HepG2 (cell line): Measurements from ENCODE around the gene NDUFB6. TPM values are rescaled to one million over a fixed set of nuclear protein-coding genes. Genes with fewer than 3 reads are reported as not detected.
A peak's percentile ranks its signal among the peaks of the same experiment; 100 is the strongest.

ENCODE experiments used
- ATF7-NPFF ChIP-seq: sonication (generic); formaldehyde crosslinking; IDR thresholded peaks from 2 replicates; pipeline ENCODE4 v1.8.1; 2023; ENCODE audit warnings: mild to moderate bottlenecking, low read depth, missing genetic modification reagents, moderate library complexity
- CREB1 ChIP-seq, 2 experiments: fragments of 450-650 bp in 1 of 2; IDR thresholded peaks; 2 replicates each; pipeline ENCODE4 v1.6.1; 2016 to 2017; ENCODE audit warnings: control low read depth in 1 of 2, mild to moderate bottlenecking in 1 of 2, missing compliant biosample characterization in 1 of 2, missing genetic modification characterization in 1 of 2
- FOXP1 ChIP-seq, 2 experiments: fragments of 450-650 bp in 1 of 2; IDR thresholded peaks; 2 replicates each; pipeline ENCODE4 v1.6.1; 2017 to 2018; ENCODE audit warnings: antibody characterized with exemption in 1 of 2
- GABPB1 ChIP-seq: IDR thresholded peaks from 2 replicates; pipeline ENCODE4 v1.6.1; 2016; ENCODE audit warnings: mild to moderate bottlenecking, missing genetic modification reagents, moderate library complexity, missing compliant biosample characterization
- JDP2 ChIP-seq: sonication (generic); formaldehyde crosslinking; IDR thresholded peaks from 2 replicates; pipeline ENCODE4 v1.8.1; 2022; ENCODE audit warnings: missing genetic modification reagents, borderline replicate concordance
- KAT7 ChIP-seq: IDR thresholded peaks from 2 replicates; pipeline ENCODE4 v1.6.1; 2018; ENCODE audit warnings: borderline replicate concordance, missing compliant biosample characterization
- KDM5A ChIP-seq: fragments of 200-600 bp; sonication (generic); IDR thresholded peaks from 2 replicates; pipeline ENCODE4 v1.7.0; 2018; ENCODE audit warnings: antibody characterized with exemption, mild to moderate bottlenecking, low read length, borderline replicate concordance
- KDM6A ChIP-seq: IDR thresholded peaks from 2 replicates; pipeline ENCODE4 v1.6.1; 2016; ENCODE audit warnings: low read depth
- NCOA1 ChIP-seq: sonication (generic); formaldehyde crosslinking; IDR thresholded peaks from 2 replicates; pipeline ENCODE4 v1.9.0; 2021; ENCODE audit warnings: missing genetic modification reagents
- NR2C2 ChIP-seq: sonication (generic); formaldehyde crosslinking; IDR thresholded peaks from 2 replicates; pipeline ENCODE4 v1.4.0; 2020; ENCODE audit warnings: missing genetic modification reagents, mild to moderate bottlenecking, moderate library complexity, borderline replicate concordance
- POLR2A ChIP-seq, 2 experiments: IDR thresholded peaks; 2 replicates each; pipeline ENCODE4 v1.6.1; 2011; ENCODE audit warnings: low read depth in 2 of 2, low read length in 2 of 2, mild to moderate bottlenecking in 1 of 2, moderate library complexity in 1 of 2; ENCODE audit not compliant: insufficient read depth in 1 of 2
- SOX13 ChIP-seq, 3 experiments: fragments of 450-650 bp in 1 of 3; sonication (generic) in 1 of 3; formaldehyde crosslinking in 1 of 3; IDR thresholded peaks in 2 of 3; conservative IDR thresholded peaks in 1 of 3; 2 replicates each; pipeline versions ENCODE4 v1.5.0 to v1.6.1; 2016 to 2020; ENCODE audit warnings: antibody characterized with exemption in 1 of 3, mild to moderate bottlenecking in 1 of 3, missing compliant biosample characterization in 1 of 3, missing genetic modification reagents in 1 of 3, moderate library complexity in 1 of 3
- SP1 ChIP-seq, 2 experiments: fragments of 450-650 bp in 1 of 2; sonication (generic) in 1 of 2; formaldehyde crosslinking in 1 of 2; IDR thresholded peaks; 2 replicates each; pipeline versions ENCODE4 v1.4.0 to v1.6.1; 2016 to 2020; ENCODE audit warnings: missing genetic modification reagents in 1 of 2
- TCF7 ChIP-seq: sonication (generic); IDR thresholded peaks from 2 replicates; pipeline ENCODE4 v1.6.1; 2016; ENCODE audit warnings: antibody characterized with exemption, low read depth
- ZBTB20 ChIP-seq: sonication (generic); formaldehyde crosslinking; IDR thresholded peaks from 2 replicates; pipeline ENCODE4 v1.8.1; 2023; ENCODE audit warnings: missing genetic modification reagents, low read depth, mild to moderate bottlenecking, borderline replicate concordance
- ZNF225 ChIP-seq: sonication (generic); formaldehyde crosslinking; IDR thresholded peaks from 2 replicates; pipeline ENCODE4 v1.4.0; 2020; ENCODE audit warnings: mild to moderate bottlenecking, missing genetic modification reagents
- ZNF256 ChIP-seq: sonication (generic); formaldehyde crosslinking; conservative IDR thresholded peaks from 2 replicates; pipeline ENCODE4 v1.4.0; 2020; ENCODE audit warnings: missing genetic modification reagents
- ZNF350 ChIP-seq: sonication (generic); formaldehyde crosslinking; IDR thresholded peaks from 2 replicates; pipeline ENCODE4 v1.4.0; 2020; ENCODE audit warnings: mild to moderate bottlenecking, low read depth, missing genetic modification reagents, borderline replicate concordance
- ZNF547 ChIP-seq: sonication (generic); formaldehyde crosslinking; IDR thresholded peaks from 2 replicates; pipeline ENCODE4 v1.5.1; 2020; ENCODE audit warnings: mild to moderate bottlenecking, missing genetic modification reagents
- ZNF720 ChIP-seq: sonication (generic); formaldehyde crosslinking; IDR thresholded peaks from 2 replicates; pipeline ENCODE4 v1.4.0; 2020; ENCODE audit warnings: missing genetic modification reagents
- ZNF788 ChIP-seq: sonication (generic); formaldehyde crosslinking; IDR thresholded peaks from 2 replicates; pipeline ENCODE4 v1.5.0; 2020; ENCODE audit warnings: mild to moderate bottlenecking, missing genetic modification reagents, borderline replicate concordance
- polyA plus RNA-seq, 8 experiments: library from polyadenylated mRNA; depleted of rRNA in 3 of 8; stranded (reverse) in 7 of 8; unstranded in 1 of 8; fragments of >200 nt; fragmentation: Illumina TruSeq in 4 of 8; extraction: Trizol in 4 of 8; gene quantifications; 2 replicates each; pipeline versions ENCODE4 v1.2.1 to v1.2.3, GENCODE V29; 2011 to 2016; ENCODE audit warnings: low read depth in 4 of 8, missing spikeins in 1 of 8, mixed read lengths in 1 of 8; ENCODE audit not compliant: insufficient read depth in 1 of 8
- total RNA-seq, 5 experiments: library from RNA; depleted of rRNA; stranded (reverse); fragments of >200 nt; fragmentation: Illumina TruSeq; extraction: Trizol; gene quantifications; 2 replicates each; pipeline ENCODE4 v1.2.3, GENCODE V29; 2016; ENCODE audit warnings: low read depth in 1 of 5
- TF ChIP-seq, protein P1 (sequence below): sonication (generic); formaldehyde crosslinking; IDR thresholded peaks from 2 replicates; pipeline ENCODE4 v1.4.0; 2020; ENCODE audit warnings: missing genetic modification reagents
- TF ChIP-seq, protein P2 (sequence below): sonication (generic); formaldehyde crosslinking; IDR thresholded peaks from 2 replicates; pipeline ENCODE4 v1.4.0; 2020; ENCODE audit warnings: mild to moderate bottlenecking, missing genetic modification reagents
- TF ChIP-seq, protein P3 (sequence below): sonication (generic); formaldehyde crosslinking; IDR thresholded peaks from 2 replicates; pipeline ENCODE4 v1.8.1; 2022; ENCODE audit warnings: mild to moderate bottlenecking, missing genetic modification reagents

NDUFB6 gene
- total and polyA plus RNA-seq, 2 of the 13 experiments (the other 11 are each of a cell fraction or from before 2014, with no cell fraction given) = 31.2 to 81.9 TPM

DNA sequence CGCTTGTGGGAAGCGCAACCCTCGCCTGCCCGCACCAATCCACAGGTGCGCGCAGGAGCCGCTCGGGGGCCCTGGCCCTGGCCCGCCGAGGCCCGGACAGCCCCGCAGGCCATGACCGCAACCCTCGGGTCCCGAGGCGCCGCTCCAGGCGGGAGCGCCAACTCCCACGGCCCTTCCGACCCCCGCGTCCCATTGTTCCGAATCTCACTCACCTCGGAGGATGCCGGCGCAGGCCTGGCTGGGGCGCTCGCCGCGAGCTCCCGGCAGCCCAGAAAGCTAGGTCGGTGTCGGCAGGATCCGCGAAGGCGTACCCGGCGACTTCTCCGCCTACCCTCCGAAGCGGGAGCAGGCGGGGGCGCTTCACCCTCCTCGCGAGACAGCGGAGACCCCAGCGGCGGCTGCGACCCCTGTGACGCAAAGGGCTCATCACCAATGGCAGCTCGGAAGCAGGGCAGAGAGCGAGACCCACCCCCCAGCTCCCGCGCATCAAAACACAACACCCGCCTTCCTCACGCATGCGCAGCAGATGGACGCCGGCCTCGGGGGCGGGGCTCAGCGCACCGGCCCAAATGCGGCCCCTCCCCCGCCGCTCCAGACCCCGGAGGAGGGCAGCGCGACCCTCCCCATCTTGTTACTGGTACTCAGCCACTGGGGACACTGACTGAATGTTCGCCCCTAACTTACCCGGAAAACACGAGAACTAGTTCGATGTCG, 22.2 kb downstream of the NDUFB6 start (continued):
- TF ChIP-seq, protein P1, sequence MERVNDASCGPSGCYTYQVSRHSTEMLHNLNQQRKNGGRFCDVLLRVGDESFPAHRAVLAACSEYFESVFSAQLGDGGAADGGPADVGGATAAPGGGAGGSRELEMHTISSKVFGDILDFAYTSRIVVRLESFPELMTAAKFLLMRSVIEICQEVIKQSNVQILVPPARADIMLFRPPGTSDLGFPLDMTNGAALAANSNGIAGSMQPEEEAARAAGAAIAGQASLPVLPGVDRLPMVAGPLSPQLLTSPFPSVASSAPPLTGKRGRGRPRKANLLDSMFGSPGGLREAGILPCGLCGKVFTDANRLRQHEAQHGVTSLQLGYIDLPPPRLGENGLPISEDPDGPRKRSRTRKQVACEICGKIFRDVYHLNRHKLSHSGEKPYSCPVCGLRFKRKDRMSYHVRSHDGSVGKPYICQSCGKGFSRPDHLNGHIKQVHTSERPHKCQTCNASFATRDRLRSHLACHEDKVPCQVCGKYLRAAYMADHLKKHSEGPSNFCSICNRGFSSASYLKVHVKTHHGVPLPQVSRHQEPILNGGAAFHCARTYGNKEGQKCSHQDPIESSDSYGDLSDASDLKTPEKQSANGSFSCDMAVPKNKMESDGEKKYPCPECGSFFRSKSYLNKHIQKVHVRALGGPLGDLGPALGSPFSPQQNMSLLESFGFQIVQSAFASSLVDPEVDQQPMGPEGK (CRISPR knock-in tag) = peak; percentile 93
- TF ChIP-seq ATF7-NPFF (peak; percentile 78), GABPB1 (CRISPR knock-in tag) (peak; percentile 86), CREB1 (IDR thresholded peaks at IDR 0.05) (peak; percentile 81), CREB1 (CRISPR knock-in tag; IDR thresholded peaks at IDR 0.05) (peak; percentile 88), TCF7 (no peak), SOX13 (IDR thresholded peaks at IDR 0.05) (no peak), SOX13 (CRISPR knock-in tag; conservative IDR thresholded peaks at IDR 0.05 in 1 of 2, IDR thresholded peaks at IDR 0.05 in 1 of 2) (peak in 1 of 2 experiments; percentile 49; a peak in 1 of 4 replicates), SP1 (IDR thresholded peaks at IDR 0.05) (no peak), SP1 (CRISPR knock-in tag; IDR thresholded peaks at IDR 0.05) (peak; percentile 37; the same call in 1 of the 2 replicates), ZNF547 (CRISPR knock-in tag) (no peak), ZNF350 (CRISPR knock-in tag) (peak; percentile 67; the same call in 1 of the 2 replicates), KDM6A (CRISPR knock-in tag) (no peak), KAT7 (CRISPR knock-in tag) (peak; percentile 56; the same call in 1 of the 2 replicates), FOXP1 (IDR thresholded peaks at IDR 0.05) (no peak), FOXP1 (CRISPR knock-in tag; IDR thresholded peaks at IDR 0.05) (peak; percentile 57), ZNF788 (CRISPR knock-in tag) (peak; percentile 37; the same call in 1 of the 2 replicates), KDM5A (peak; percentile 72; the same call in 1 of the 2 replicates), ZBTB20 (CRISPR knock-in tag) (no peak; the same call in 1 of the 2 replicates), JDP2 (no peak), NCOA1 (0 out of 2 replicates have a peak, but pooled peaks have one; percentile 47), ZNF720 (CRISPR knock-in tag) (no peak), ZNF225 (CRISPR knock-in tag) (peak; percentile 22; the same call in 1 of the 2 replicates), POLR2A (IDR thresholded peaks at IDR 0.05; ENCODE audit: insufficient read depth in 1 of 2, low read depth in 2 of 2, low read length in 2 of 2) (peak; percentile 56 to 63), NR2C2 (CRISPR knock-in tag) (peak; percentile 96), ZNF256 (CRISPR knock-in tag) (no peak)
- TF ChIP-seq, protein P2, sequence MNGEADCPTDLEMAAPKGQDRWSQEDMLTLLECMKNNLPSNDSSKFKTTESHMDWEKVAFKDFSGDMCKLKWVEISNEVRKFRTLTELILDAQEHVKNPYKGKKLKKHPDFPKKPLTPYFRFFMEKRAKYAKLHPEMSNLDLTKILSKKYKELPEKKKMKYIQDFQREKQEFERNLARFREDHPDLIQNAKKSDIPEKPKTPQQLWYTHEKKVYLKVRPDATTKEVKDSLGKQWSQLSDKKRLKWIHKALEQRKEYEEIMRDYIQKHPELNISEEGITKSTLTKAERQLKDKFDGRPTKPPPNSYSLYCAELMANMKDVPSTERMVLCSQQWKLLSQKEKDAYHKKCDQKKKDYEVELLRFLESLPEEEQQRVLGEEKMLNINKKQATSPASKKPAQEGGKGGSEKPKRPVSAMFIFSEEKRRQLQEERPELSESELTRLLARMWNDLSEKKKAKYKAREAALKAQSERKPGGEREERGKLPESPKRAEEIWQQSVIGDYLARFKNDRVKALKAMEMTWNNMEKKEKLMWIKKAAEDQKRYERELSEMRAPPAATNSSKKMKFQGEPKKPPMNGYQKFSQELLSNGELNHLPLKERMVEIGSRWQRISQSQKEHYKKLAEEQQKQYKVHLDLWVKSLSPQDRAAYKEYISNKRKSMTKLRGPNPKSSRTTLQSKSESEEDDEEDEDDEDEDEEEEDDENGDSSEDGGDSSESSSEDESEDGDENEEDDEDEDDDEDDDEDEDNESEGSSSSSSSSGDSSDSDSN (CRISPR knock-in tag) = peak; percentile 95
- TF ChIP-seq, protein P3, sequence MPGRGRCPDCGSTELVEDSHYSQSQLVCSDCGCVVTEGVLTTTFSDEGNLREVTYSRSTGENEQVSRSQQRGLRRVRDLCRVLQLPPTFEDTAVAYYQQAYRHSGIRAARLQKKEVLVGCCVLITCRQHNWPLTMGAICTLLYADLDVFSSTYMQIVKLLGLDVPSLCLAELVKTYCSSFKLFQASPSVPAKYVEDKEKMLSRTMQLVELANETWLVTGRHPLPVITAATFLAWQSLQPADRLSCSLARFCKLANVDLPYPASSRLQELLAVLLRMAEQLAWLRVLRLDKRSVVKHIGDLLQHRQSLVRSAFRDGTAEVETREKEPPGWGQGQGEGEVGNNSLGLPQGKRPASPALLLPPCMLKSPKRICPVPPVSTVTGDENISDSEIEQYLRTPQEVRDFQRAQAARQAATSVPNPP (CRISPR knock-in tag) = no peak
